K562 (cell line): ENCODE results near the gene STX1A. TPM values are rescaled to one million over a fixed set of nuclear protein-coding genes. Genes with fewer than 3 reads are reported as not detected.

Source experiments
- BDP1 ChIP-seq: IDR thresholded peaks from 3 replicates; pipeline ENCODE4 v1.6.1; 2011; ENCODE audit not compliant: insufficient read length, insufficient read depth
- CBFA2T3 ChIP-seq: fragments of 450-650 bp; IDR thresholded peaks from 2 replicates; pipeline ENCODE4 v1.6.1; 2017
- CC2D1A ChIP-seq: fragments of 450-650 bp; IDR thresholded peaks from 2 replicates; pipeline ENCODE4 v1.6.1; 2017; ENCODE audit warnings: mild to moderate bottlenecking
- CTCF ChIP-seq, 3 experiments: IDR thresholded peaks in 2 of 3; conservative IDR thresholded peaks in 1 of 3; 2 replicates each; pipeline ENCODE4 v1.5.1; 2011 to 2012; ENCODE audit warnings: low read length in 3 of 3, mild to moderate bottlenecking in 3 of 3, control low read depth in 2 of 3, improper control_type of control experiment in 1 of 3, inconsistent platforms in 1 of 3, low read depth in 1 of 3, mixed read lengths in 1 of 3, moderate library complexity in 1 of 3; ENCODE audit not compliant: insufficient read depth in 2 of 3
- GTF2E2 ChIP-seq: fragments of 200-800 bp; sonication (Bioruptor generic); IDR thresholded peaks from 2 replicates; pipeline ENCODE4 v1.6.1; 2016; ENCODE audit warnings: missing genetic modification characterization, missing compliant biosample characterization
- IRF1 ChIP-seq: sonication (generic); formaldehyde crosslinking; IDR thresholded peaks from 2 replicates; pipeline ENCODE4 v1.8.0; 2022; ENCODE audit warnings: missing genetic modification reagents, mild to moderate bottlenecking, borderline replicate concordance
- KAT7 ChIP-seq: sonication (generic); formaldehyde crosslinking; IDR thresholded peaks from 2 replicates; pipeline ENCODE4 v1.8.0; 2022; ENCODE audit warnings: missing genetic modification reagents, mild to moderate bottlenecking, borderline replicate concordance
- NCOA4 ChIP-seq: fragments of 450-650 bp; IDR thresholded peaks from 2 replicates; pipeline ENCODE4 v1.6.1; 2018; ENCODE audit warnings: mild to moderate bottlenecking; ENCODE audit not compliant: partially characterized antibody
- PRMT5 ChIP-seq: sonication (generic); formaldehyde crosslinking; IDR thresholded peaks from 2 replicates; pipeline ENCODE4 v1.5.0; 2020; ENCODE audit warnings: missing genetic modification reagents
- RBFOX2 ChIP-seq: fragments of 200-400 bp; formaldehyde crosslinking; IDR thresholded peaks from 2 replicates; pipeline ENCODE4 v1.6.1; 2017; ENCODE audit warnings: low read depth, mild to moderate bottlenecking, low read length, moderate library complexity
- SIN3A ChIP-seq, 2 experiments: fragments of 150-350 bp in 1 of 2; IDR thresholded peaks; 2 replicates each; pipeline ENCODE4 v1.6.1; 2011 to 2016; ENCODE audit warnings: borderline replicate concordance in 2 of 2, low read depth in 2 of 2, low read length in 2 of 2, mild to moderate bottlenecking in 2 of 2, moderate library complexity in 2 of 2; ENCODE audit not compliant: control insufficient read depth in 1 of 2
- SMAD4 ChIP-seq: fragments of 250-450 bp; sonication (Bioruptor Pico); conservative IDR thresholded peaks from 2 replicates; pipeline ENCODE4 v1.8.0; 2021; ENCODE audit warnings: inconsistent platforms, mild to moderate bottlenecking, moderate library complexity
- ZFPM2 ChIP-seq: fragments of 250-450 bp; sonication (Bioruptor Pico); IDR thresholded peaks from 2 replicates; pipeline ENCODE4 v1.5.1; 2022; ENCODE audit warnings: mild to moderate bottlenecking
- ZHX1 ChIP-seq: fragments of 150-350 bp; conservative IDR thresholded peaks from 2 replicates; pipeline ENCODE4 v1.6.1; 2014; ENCODE audit warnings: low read length
- ZNF41 ChIP-seq: fragments of 250-450 bp; sonication (Bioruptor Pico); conservative IDR thresholded peaks from 2 replicates; pipeline ENCODE4 v1.4.0; 2020; ENCODE audit warnings: mild to moderate bottlenecking
- polyA plus RNA-seq, 8 experiments: library from polyadenylated mRNA; depleted of rRNA in 4 of 8; stranded (reverse) in 5 of 8; unstranded in 3 of 8; fragments of >200 nt; fragmentation: Nextera tagmentation in 2 of 8; fragmentation: Illumina TruSeq in 1 of 8; extraction: Ambion mirVana in 2 of 8; extraction: Trizol in 1 of 8; gene quantifications; 2 replicates each; pipeline versions ENCODE4 v1.2.1 to v1.2.3, GENCODE V29; 2011 to 2014; ENCODE audit warnings: inconsistent platforms in 1 of 8, missing spikeins in 1 of 8
- total RNA-seq, 7 experiments: library from RNA; depleted of rRNA in 6 of 7; stranded (reverse); fragments of >200 nt in 6 of 7; fragmentation: Illumina TruSeq in 2 of 7; extraction: Trizol in 2 of 7; gene quantifications; 2 replicates each; pipeline versions ENCODE4 v1.2.1 to v1.2.3, GENCODE V29; 2011 to 2021; ENCODE audit warnings: low replicate concordance in 1 of 7
- TF ChIP-seq, protein P1 (sequence below): sonication (generic); formaldehyde crosslinking; IDR thresholded peaks from 2 replicates; pipeline ENCODE4 v1.8.0; 2023; ENCODE audit warnings: missing genetic modification reagents, mild to moderate bottlenecking, borderline replicate concordance

STX1A gene
- total and polyA plus RNA-seq, 9 of the 15 experiments (the other 6 are each of a cell fraction or from before 2014, with no cell fraction given): 0.04 to 15.1 (median 6.3) TPM

DNA sequence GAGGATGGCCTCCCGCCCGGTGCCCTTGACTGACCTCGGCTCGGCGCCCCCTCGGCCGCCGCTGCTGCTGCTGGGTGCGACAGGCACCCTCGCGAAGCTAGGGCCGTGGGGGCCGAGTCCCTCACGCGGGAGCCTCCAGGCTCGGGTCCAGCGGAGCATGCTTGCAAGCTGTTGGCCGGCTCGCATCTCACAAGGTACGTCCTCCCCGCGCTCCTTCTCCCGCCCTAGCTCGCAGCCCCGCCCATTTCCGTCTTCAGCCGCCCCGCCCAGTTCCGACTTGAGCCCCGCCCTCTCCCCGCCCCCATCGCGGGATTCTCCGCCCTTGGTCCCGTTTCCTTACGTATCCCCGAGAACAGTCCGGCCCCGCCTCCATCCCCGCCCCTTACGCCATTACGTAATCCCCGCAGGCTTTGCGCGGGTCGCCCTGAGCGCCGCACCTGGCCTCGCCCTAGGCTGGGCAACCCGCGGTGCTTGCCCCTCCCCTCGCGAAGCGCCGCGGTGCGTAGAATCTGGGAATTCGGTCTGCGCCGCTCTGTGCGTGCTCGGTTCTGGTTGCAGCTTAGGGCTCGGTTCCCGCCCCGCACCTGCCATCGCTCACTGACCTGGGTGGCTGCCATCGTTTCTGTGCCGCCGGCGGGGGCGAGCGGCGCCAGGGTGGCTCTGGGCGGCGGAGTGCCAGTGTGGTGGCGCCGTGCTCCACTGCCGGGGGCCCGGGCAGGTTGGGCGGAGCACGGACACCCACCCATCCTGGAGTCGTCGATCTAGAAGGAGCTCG, 19.3 kb upstream of the STX1A start, which contains the start of gene ABHD11 (continued):
- TF ChIP-seq CTCF (IDR thresholded peaks at IDR 0.05 in 2 of 3, conservative IDR thresholded peaks at IDR 0.05 in 1 of 3; ENCODE audit: insufficient read depth in 2 of 3, low read depth in 1 of 3, low read length in 3 of 3) (peak in 1 of 3 experiments; percentile 12; a peak in 1 of 6 replicates), KAT7 (CRISPR knock-in tag) (peak; percentile 33; the same call in 1 of the 2 replicates), SMAD4 (peak; percentile 81), BDP1 (no peak), RBFOX2 (peak; percentile 94), PRMT5 (CRISPR knock-in tag) (no peak), GTF2E2 (tag) (no peak), ZNF41 (CRISPR knock-in tag) (no peak; the same call in 1 of the 2 replicates), IRF1 (CRISPR knock-in tag) (no peak), ZHX1 (no peak), ZFPM2 (CRISPR knock-in tag) (peak; percentile 48; the same call in 1 of the 2 replicates), NCOA4 (no peak), SIN3A (IDR thresholded peaks at IDR 0.05; ENCODE audit: borderline replicate concordance in 2 of 2, control insufficient read depth in 1 of 2, low read depth in 2 of 2, low read length in 2 of 2) (peak in 1 of 2 experiments; percentile 92; a peak in 1 of 4 replicates), CC2D1A (no peak), CBFA2T3 (peak; percentile 30; the same call in 1 of the 2 replicates)
- TF ChIP-seq, protein P1, sequence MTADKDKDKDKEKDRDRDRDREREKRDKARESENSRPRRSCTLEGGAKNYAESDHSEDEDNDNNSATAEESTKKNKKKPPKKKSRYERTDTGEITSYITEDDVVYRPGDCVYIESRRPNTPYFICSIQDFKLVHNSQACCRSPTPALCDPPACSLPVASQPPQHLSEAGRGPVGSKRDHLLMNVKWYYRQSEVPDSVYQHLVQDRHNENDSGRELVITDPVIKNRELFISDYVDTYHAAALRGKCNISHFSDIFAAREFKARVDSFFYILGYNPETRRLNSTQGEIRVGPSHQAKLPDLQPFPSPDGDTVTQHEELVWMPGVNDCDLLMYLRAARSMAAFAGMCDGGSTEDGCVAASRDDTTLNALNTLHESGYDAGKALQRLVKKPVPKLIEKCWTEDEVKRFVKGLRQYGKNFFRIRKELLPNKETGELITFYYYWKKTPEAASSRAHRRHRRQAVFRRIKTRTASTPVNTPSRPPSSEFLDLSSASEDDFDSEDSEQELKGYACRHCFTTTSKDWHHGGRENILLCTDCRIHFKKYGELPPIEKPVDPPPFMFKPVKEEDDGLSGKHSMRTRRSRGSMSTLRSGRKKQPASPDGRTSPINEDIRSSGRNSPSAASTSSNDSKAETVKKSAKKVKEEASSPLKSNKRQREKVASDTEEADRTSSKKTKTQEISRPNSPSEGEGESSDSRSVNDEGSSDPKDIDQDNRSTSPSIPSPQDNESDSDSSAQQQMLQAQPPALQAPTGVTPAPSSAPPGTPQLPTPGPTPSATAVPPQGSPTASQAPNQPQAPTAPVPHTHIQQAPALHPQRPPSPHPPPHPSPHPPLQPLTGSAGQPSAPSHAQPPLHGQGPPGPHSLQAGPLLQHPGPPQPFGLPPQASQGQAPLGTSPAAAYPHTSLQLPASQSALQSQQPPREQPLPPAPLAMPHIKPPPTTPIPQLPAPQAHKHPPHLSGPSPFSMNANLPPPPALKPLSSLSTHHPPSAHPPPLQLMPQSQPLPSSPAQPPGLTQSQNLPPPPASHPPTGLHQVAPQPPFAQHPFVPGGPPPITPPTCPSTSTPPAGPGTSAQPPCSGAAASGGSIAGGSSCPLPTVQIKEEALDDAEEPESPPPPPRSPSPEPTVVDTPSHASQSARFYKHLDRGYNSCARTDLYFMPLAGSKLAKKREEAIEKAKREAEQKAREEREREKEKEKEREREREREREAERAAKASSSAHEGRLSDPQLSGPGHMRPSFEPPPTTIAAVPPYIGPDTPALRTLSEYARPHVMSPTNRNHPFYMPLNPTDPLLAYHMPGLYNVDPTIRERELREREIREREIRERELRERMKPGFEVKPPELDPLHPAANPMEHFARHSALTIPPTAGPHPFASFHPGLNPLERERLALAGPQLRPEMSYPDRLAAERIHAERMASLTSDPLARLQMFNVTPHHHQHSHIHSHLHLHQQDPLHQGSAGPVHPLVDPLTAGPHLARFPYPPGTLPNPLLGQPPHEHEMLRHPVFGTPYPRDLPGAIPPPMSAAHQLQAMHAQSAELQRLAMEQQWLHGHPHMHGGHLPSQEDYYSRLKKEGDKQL (CRISPR knock-in tag): peak; percentile 62; the same call in 1 of the 2 replicates
